Stimulated activated CD4-positive, alpha-beta T cell treated with anti-CD3 and anti-CD28 coated beads, Interleukin-12 subunit alpha, Interleukin-12 subunit beta, amount 100 ng/mL, for 24 hours (primary cell): ENCODE measurements around the gene ACAA1.

Experiments used
- DNase-seq, 2 experiments: peaks; one replicate each; pipeline ENCODE4 v3.0.0-alpha.2; 2020; ENCODE audit warnings: low read depth in 2 of 2

The ACAA1 gene

GRCh38 chr3:38119821-38120692 lies 16.9 kb downstream of the ACAA1 start:
- no peak for DNase-seq

- no peak for DNase-seq
These were observed 17.7 kb downstream of the ACAA1 start for GRCh38 chr3:38119248-38119544.

- no peak for DNase-seq
These were observed 18.3 kb downstream of the ACAA1 start for GRCh38 chr3:38118421-38119247.

- DNase-seq, result peak; percentile 52 to 74
These were observed 19.0 kb downstream of the ACAA1 start for GRCh38 chr3:38117748-38118420.

- no peak for DNase-seq
These were observed 19.7 kb downstream of the ACAA1 start for GRCh38 chr3:38117163-38117716.

- DNase-seq, result no peak
These were observed 20.3 kb downstream of the ACAA1 start for GRCh38 chr3:38116471-38117162.

- DNase-seq, result no peak
These were observed 21.1 kb downstream of the ACAA1 start for GRCh38 chr3:38115645-38116427.

- DNase-seq, result no peak
These were observed 21.9 kb downstream of the ACAA1 start for GRCh38 chr3:38114875-38115644.

- no peak for DNase-seq
These were observed 22.7 kb downstream of the ACAA1 start for GRCh38 chr3:38114052-38114874.

- no peak for DNase-seq
These were observed 24.6 kb downstream of the ACAA1 start for GRCh38 chr3:38112378-38112761.

GRCh38 chr3:38111696-38112377 lies 25.1 kb downstream of the ACAA1 start:
- DNase-seq, result no peak

GRCh38 chr3:38111201-38111600 lies 25.7 kb downstream of the ACAA1 start:
- DNase-seq, result no peak

- no peak for DNase-seq
These were observed 26.4 kb downstream of the ACAA1 start for GRCh38 chr3:38110314-38111050.

- no peak for DNase-seq
These were observed 27.2 kb downstream of the ACAA1 start for GRCh38 chr3:38109580-38110313.

GRCh38 chr3:38108649-38109579 lies 28.0 kb downstream of the ACAA1 start:
- DNase-seq, result no peak
